Fibroblast of skin of back (primary cell): ENCODE data around the gene MYH11.
"Not testable (repeated sequence)": the region's sequence is repeated elsewhere in the genome, so short reads cannot be mapped to it uniquely, and the experiment has no call there.

Source experiments
- DNase-seq: peaks from one replicate; pipeline ENCODE4 v3.0.0-alpha.2; 2013

The MYH11 gene

DNA sequence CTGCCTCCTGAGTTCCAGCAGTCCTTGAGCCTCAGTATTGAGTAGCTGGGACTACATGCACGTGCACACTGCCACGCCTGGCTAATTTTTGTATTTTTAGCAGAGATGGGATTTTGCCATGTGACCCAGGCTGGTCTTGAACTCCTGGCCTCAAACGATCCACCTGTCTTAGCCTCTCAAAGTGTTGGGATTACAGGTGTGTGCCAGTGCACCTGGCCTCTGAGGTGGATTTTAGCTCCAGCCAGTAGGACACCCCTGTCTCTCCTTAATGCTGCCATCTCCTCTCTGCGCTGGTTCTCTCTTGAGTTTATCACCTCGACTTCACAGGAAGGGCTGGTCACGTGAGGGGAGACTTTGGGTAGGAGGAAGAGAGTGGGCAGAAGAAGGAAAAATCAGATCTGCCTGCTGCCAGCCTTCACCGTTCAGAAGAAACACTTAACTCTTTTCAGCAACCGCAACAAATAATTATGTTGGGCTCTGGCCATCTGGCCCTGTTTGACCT, 151.7 kb downstream of the MYH11 start:
- no peak for DNase-seq

DNA sequence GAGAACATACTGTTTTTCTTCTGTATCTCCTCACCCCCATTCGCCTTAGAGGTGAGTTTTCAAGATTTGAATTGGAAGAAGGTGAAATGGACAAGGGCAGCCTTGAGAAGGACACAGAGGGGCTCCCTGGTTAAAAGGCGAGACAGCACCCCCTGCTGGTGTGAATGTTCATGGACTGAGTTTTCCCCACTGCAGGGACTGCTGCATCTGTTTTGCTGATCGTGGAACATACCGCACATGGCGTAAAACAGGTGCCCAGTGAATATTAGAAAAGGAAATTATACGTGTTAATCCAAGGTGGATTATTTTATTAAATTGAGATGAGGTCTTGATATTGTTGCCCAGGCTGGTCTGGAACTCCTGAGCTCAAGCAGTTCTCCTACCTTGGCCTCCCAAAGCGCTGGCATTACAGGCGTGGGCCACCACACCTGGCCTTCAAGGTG, 152.3 kb downstream of the MYH11 start:
- peak; percentile 71 for DNase-seq

DNA sequence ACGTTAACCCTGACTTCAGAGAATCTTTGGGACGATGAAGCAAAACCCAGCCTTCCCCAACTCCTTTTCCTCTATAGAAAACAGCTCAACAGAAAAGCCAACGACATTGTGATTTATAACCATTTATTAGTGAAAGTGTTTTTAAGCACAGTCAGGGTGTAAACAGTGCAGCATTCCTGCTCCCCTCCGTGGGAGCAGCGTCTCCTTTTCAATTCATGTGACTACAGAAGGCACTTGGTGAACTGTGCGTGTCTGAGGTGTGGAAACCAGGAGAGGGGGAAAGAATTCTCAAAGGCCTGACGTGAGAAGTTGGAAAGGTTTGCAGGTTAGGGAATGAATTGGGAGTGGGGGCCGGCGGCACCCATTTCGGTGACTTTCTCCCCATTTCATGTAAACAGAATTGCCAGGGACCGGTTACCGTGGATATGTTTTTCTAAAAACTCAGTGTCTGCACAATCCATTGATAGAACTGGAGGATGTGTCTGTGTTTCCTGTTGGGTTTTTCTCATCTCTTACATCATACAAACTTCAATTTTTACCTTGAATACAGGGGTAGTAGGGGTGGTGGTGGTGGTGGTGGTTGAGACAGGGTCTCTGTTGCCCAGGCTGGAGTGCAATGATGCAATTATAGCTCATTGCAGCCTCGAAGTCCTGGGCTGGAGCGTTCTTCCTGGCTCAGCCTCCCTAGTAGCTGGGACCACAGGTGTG, 153.6 kb downstream of the MYH11 start:
- no peak for DNase-seq

DNA sequence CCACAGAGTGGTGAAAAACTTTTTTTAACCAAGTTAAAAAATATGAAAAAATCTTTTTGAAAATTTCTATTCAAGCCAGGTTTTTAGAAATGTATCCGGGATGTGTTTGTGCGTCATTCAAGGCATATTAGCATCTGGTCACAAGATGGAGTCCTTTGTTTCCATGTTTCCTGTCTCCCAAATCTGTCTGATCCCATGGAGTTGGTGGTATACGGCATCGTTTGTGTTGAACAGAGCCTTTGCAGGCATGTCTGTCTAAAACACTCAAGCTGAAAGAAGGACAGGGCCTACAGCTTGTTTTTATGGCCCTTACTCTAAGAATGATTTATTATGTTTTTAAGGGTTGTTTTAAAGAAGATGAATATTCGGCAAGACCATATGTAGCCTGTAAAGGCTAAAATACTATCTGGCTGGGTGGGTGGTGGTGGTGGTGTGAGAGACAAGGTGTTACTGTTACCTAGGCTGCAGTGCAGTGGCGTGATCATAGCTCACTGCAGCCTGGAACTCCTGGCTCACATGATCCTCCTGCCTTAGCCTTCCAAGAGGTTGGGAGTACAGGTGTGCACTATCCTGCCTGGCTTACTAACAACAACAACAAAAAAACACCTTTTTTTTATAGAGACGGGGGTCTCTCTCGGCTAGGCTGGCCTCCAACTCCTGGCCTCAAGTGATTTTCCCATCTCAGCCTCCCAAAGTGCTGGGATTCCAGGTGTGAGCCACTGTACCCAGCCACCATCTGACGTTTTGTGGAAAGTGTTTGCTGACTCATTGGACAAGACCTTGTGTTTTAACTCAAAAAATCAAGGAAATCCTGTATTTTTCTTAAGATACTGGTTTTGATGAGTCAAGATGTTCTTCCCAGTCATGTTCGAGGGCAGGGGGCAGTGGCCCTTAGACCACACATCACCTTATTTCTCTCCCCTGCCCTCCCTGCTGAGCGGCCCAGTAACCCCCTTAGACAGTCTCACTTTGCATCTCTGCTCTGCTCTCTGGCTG, 154.6 kb downstream of the MYH11 start:
- DNase-seq, result peak; percentile 64

DNA sequence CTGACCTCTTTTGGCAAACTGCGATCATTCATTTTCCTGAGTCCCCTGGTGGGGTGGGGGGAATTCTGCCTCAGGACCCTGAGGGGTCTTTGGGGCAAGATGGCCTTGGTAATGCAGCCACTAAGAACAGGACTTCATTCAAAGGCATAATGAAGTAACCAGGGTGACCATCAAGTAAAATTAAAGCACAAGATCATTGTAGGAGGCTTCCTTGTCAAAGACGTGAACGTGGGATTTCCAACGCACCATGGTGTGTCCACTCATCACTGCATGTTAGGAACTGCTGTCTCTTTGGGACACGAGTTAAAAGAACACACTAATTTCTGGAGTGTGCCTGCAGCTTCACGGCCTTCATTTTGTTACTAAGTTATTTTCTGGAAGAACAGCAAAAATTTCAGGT, 155.5 kb downstream of the MYH11 start:
- no peak for DNase-seq

DNA sequence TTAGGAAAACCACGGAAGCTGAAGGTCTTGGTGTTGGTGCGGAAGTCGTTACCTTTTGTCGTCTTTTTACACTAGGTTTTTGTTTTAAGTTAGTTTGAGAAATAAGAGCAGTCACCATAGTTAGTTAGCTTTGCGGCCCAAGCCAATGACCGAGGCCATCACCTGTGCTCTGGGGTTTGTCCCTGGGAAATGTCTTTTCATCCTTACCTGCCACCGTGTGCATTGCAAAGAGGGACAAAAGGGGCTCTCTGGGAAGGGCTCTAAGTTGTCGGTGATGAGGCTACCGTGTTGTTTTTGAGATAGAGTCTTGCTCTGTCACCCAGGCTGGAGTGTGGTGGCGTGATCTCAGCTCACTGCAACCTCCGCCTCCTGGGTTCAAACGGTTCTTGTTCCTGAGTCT, 157.0 kb downstream of the MYH11 start:
- no peak for DNase-seq

DNA sequence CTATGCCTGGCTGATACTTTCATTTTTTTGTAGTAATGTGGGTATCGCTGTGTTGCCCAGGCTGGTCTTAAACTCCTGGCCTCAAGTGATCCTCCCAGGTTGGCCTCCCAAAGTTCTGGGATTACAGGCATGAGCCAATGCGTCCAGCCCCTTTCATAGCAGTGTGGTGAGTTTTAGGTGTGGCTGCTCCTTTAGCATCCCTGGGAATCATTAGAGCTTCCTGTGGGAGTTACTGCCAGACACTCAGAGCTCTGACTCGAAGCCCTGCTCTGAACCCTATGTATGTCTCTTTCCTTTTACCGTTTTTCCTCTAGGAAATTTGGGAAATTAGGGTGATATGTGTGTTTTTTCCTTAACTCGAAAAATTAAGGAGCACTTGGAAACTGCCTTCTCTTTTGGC, 162.3 kb downstream of the MYH11 start:
- peak; percentile 60 for DNase-seq

DNA sequence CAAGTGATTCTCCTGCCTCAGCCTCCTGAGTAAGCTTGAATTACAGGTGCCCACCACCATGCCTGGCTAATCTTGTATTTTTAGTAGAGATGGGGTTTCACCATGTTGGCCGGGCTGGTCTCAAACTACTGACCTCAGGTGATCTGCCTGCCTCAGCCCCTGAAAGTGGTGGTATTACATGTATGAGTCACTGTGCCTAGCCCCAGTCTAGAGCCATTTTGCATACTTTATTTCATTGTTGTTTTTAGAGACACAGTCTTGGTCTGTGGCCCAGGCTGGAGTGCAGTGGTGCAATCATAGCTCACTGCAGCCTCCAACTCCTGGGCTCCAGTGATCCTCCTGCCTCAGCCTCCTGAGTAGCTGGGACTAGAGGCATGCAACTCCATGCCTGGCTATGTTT, 164.3 kb downstream of the MYH11 start:
- DNase-seq, result not testable (repeated sequence)

DNA sequence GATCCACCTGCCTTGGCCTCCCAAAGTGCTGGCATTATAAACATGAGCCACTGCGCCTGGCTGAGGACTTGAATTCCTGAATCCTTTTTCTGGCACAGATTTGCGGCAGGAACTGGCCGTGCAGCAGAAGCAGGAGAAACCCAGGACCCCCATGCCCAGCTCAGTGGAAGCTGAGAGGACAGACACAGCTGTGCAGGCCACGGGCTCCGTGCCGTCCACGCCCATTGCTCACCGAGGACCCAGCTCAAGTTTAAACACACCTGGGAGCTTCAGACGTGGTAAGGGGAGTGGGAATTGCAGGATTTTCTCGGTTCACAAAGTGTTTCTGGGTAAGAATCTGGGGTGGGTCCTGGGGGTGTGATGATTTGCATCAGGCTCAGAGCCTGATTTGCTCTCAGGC, 165.8 kb downstream of the MYH11 start:
- no peak for DNase-seq

DNA sequence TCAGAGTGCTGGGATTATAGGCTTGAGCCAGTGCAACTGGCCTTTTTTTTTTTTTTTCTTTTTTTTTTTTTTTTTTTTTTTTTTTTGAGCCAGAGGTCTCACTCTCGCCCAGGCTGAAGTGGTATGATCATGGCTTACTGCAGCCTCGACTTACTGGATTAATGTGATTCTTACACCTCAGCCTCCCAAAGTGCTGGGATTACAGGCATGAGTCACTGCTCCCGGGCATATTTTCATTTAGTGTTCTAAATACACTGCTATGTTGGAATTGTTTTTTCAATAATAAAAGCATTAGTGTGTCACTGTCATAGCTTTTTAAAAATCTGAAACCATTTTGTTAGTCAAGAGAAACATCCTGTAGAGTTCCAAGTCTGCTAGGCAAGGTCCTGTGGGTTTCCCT, 166.5 kb downstream of the MYH11 start:
- peak; percentile 94 for DNase-seq

DNA sequence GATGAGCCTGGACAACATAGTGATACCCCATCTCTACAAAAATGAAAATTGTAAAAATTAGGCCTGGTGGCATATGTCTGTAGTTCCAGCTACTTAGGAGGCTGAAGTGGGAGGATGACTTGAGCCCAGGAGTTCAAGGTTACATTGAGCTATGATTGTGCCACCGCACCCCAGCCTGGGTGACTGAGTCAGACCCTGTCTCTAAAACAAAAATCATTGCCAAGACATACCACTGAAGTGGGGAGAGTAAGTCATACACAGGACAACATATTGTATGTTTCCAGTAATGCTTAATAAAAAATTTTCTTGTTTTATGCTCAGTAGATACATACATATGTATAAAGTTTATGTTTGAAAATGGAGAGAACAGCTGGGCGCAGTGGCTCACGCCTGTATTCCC, 167.5 kb downstream of the MYH11 start:
- DNase-seq, result peak; percentile 72

DNA sequence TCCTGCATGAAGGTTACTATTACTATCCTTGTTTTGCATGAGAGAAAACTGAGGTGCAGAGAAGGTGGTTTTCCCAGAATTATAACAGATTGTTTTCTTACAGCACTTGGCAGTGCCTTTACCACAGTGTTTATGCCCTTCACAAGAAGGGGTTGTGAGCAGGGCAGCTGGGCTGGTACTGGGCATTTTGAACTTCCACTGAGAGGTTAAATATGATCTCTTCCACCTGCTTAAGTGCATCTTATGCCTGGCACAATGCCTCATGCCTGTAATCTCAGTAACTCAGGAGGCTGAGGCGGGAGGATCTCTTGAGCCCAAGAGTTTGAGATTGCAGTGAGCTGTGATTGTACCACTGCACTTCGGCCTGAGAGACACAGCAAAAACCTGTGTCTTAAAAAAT, 170.5 kb downstream of the MYH11 start:
- DNase-seq, result no peak

DNA sequence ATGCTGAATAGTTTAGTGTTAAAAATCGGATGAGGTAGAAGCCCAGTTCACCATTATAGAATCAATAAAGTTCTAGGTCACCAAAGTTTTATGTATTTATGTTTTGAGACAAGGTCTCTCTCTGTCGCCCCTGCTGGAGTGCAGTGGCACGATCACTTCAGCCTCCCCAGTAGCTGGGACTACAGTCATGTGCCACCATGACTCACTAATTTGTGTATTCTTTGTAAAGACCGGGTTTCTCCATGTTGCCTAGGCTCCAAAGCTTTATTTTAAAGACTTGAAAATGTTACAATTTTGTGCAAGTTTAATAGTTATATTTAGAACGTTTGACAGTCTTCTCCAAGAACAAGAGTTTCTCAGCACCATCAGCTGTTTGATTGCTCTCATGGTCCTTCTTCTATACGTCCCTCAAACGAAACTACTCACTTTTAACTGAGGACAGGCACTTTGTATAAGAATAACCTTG, 174.7 kb downstream of the MYH11 start:
- peak; percentile 81 for DNase-seq

DNA sequence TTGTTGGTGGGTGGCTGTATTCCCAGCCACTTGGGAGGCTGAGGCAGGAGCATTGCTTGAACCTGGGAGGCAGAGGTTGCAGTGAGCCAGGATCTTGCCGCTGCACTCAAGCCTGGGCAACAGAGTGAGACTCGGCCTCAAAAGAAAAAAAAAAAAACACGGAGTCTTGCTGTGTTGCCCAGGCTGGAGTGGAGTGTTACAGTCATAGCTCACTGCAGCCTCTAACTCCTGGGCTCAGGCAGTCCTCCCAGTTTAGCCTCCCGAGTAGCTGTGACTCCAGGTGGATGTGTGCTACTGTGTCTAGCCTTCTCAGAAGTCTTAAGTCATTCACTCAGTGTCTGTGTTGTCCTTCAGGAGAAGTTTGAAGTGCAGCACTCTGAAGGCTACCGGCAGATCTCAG, 179.4 kb downstream of the MYH11 start:
- DNase-seq, result no peak

DNA sequence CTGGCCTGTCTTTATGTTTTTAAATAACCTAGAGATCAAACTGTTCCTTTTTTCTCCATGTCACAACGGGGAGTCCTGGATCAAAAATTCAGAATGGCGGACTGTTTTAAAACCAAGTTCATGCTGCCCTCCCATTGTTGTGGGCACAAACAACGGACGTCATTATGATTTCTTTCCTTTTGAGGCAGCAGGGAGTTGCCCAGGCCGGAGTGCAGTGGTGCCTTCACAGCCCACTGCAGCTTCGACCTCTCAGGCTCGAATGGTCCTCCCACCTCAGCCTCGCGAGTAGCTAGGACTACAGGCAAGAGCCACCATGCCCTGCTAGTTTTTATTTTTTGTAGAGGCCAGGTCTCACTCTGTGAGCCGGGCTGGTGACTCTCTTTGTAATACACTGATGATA, 180.3 kb downstream of the MYH11 start:
- no peak for DNase-seq

DNA sequence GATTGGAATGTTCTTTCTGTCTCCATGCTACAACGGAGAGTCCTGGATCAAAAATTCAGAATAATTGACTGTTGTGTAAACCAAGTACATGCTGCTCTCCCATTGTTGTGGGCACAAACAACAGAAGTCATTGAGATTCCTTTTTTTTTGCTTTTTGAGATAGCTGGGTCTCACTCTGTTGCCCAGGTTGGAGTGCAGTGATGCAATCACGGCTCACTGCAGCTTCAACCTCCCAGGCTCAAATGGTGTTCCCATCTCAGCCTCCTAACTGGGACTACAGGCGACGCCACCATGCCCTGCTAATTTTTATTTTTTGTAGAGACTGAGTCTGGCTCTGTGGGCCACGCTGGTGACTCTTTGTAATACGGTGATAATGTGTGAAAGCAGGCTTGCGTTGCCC, 182.3 kb downstream of the MYH11 start:
- no peak for DNase-seq

DNA sequence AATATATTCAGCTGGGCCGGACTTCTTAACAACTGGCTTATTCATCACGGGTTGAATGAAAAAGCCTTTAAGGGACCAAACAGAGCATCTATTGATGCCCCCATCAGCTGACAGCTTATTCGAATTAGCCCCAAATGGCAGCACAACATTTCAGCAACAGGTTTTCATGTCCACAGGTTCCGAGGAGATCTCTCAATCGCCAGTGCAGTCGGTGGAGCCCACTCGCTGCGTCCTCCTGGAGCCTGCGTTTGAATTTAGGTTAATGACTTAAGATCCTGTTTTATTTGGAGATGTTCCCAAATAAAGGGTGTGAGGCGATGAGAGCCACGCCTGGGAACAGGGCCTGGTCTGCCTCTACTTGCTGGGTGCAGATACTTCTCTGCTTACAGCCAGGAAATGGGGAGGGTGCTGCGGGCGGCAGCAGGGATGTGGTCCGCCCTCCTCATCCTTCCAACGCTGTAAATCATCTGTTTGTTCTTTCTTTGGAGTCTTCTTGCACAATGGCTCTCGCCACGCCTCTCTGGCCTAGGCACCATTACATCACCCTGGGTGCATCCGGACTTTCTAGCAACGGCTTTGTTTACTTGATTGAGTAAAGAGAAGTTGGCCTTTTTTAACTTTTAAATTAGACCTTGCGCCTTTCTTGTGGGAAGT, 184.2 kb downstream of the MYH11 start:
- DNase-seq, result peak; percentile 97

DNA sequence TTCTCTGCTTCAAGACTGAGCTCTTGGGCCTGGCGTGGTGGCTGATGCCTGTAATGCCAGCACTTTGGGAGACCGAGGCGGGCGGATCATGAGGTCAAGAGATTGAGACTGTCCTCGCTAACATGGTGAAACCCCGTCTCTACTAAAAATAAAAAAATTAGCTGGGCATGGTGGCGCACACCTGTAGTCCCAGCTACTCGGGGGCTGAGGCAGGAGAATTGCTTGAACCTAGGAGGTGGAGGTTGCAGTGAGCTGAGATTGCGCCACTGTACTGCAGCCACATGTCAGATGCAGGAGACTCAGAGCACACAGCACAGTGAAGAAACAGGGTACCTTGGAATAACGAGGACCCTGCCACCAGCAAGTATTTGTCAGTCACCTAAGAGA, 184.7 kb downstream of the MYH11 start:
- not testable (repeated sequence) for DNase-seq

DNA sequence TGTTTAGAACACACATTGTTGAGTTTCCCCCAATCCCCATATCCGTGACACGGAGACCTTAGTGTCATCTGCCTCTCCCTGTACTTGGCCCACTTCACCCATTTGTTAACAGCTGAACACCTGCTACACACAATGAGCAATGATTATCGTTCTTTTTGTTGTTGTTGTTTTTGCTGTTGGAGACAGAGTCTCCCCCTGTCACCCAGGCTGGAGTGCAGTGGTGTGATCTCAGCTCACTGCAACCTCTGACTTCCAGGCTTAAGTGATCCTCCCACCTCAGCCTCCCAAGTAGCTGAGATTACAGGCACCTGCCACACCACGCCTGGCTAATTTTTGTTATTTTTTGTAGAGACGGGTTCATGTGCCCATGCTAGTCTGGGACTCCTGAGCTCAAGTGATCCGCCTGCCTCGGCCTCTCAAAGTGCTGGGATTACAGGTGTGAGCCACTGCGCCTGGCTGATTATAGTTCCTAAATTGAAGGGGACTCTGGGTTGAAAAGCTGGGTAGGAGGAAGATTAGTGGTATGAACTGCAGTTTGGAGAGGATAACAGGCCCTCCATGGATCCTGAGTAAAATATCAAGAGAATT, 185.2 kb downstream of the MYH11 start:
- DNase-seq, result no peak

DNA sequence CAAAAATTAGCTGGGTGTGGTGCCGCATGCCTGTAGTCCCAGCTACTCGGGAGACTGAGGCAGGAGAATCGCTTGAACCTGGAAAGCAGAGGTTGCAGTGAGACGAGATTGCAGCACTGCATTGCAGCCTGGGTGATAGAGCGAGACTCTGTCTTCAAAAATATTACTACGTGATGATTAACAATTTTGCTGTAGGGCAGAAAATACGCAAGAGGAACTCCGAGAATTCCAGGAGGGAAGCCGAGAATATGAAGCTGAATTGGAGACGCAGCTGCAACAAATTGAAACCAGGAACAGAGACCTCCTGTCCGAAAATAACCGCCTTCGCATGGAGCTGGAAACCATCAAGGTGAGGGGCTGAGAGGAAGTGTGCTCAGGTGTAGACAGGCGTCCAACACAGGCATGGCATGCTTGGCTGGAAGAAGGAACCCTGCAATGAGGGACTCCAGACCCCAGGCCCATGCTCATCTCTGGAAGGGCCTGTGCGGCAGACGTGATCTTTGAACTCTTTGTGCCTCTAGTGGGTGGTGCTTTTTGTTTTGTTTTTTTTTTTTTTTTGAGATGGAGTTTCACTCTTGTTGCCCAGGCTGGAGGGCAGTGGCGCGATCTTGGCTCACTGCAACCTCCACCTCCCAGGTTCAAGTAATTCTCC, 189.6 kb downstream of the MYH11 start:
- DNase-seq, result no peak

DNA sequence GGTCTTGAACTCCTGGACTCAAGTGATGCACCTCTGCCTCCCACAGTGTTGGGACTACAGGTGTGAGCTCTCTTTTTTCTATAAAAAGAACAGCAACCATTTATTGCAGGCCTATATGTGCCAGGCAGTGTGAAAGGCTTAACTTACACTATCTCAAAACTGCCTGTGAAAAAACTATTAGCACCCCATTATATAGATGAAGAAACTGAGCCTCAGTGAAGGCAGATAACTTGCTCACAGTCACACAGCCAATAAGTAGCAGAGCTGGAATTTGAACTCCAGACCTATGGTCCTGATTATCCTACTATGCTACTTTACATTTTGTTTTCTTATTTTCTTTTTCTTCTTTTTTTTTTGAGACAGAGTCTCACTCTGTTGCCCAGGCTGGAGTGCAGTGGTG, 191.7 kb downstream of the MYH11 start:
- DNase-seq, result no peak

DNA sequence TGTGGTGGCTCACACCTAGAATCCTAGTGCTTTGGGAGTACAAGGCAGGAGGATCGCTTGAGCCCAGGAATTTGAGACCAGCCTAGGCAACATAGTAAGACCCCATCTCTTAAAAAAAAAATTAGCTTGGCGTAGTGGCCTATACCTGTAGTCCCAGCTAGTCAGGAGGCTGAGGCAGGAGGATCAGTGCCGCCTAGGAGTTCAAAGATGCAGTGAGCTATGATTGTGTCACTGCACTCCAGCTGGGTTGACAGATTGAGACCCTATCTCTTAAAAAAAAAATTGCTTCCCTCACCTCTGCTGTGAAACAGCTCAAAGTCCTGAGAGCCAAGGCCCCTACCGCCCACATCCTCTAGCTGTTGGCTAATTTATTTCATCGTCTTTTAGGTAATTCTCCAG, 196.6 kb downstream of the MYH11 start:
- DNase-seq, result no peak
